ENCODE measurements around the gene TPGS2.

- no peak for TF ChIP-seq RFXANK (CRISPR knock-in tag; IDR thresholded peaks at IDR 0.05)
- TF ChIP-seq SAFB2 (CRISPR knock-in tag; IDR thresholded peaks at IDR 0.05; ENCODE audit: borderline replicate concordance, low read depth), result no peak
- no peak for TF ChIP-seq EZH2 (conservative IDR thresholded peaks at IDR 0.05; ENCODE audit: low read depth, low read length)
- TF ChIP-seq NCOA2 (CRISPR knock-in tag; IDR thresholded peaks at IDR 0.05), result no peak
- no peak for TF ChIP-seq MAX (IDR thresholded peaks at IDR 0.05)
- TF ChIP-seq PATZ1 (CRISPR knock-in tag; IDR thresholded peaks at IDR 0.05), result no peak
- TF ChIP-seq ZNF569 (CRISPR knock-in tag; IDR thresholded peaks at IDR 0.05; ENCODE audit: borderline replicate concordance), result no peak
- TF ChIP-seq RBAK (CRISPR knock-in tag; IDR thresholded peaks at IDR 0.05), result no peak
- TF ChIP-seq USF2 (IDR thresholded peaks at IDR 0.05; ENCODE audit: low read depth, low read length), result no peak
- TF ChIP-seq USF2 (CRISPR knock-in tag; IDR thresholded peaks at IDR 0.05; ENCODE audit: borderline replicate concordance), result no peak
Observed at GRCh38 chr18:36808681-36809080, 20.1 kb downstream of the TPGS2 start.
